ENCODE measurements around the gene PYCARD. TPM values are rescaled to one million over a fixed set of nuclear protein-coding genes. Genes with fewer than 3 reads are reported as not detected.
"Not testable (repeated sequence)": the region's sequence is repeated elsewhere in the genome, so short reads cannot be mapped to it uniquely, and the experiment has no call there.

PYCARD gene
- total RNA-seq, 1 experiment from 2014 or later, result 198 TPM

DNA sequence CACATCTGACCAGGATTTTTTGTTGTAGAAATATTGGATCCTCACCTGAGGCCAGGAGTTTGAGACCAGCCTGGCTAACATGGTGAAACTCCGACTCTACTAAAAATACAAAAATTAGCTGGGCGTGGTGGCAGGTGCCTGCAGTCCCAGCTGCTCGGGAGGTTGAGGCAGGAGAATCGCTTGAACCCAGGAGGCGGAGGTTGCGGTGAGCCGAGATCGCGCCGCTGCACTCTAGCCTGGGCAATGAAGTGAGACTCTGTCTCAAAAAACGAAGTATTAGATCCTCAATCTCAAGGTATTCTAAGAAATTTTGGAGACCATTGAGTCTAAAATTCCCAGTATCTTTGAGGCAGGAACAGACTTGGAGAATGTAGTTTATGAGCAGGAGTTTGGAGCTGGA, 6.7 kb downstream of the PYCARD start:
- DNase-seq (ENCODE audit: low read depth); in situ Hi-C loops (cut with HindIII; ENCODE audit: low pct_unique_long_range_greater_than_20kb, low sequenced_read_pairs): not testable (repeated sequence)

DNA sequence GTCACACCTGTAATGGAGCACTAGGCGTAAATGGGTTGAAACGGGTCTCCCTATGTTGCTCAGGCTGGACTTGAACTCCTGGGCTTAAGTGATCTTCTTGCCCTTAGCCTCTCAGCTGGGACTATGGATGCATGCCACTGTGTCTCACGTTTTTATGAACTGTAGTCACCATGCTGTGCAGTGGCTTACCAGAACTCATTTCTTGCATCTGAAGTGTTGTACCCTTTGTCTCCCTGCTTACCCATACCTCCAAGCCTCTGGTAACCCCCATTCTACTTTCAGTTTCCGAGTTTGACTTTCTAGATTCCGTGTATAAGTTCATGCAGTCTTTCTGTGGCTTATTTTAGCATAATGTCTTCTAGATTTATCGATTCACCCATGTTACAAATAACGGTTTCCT, 7.7 kb downstream of the PYCARD start:
- DNase-seq (ENCODE audit: low read depth), result no peak
- in situ Hi-C loops (cut with HindIII; ENCODE audit: low pct_unique_long_range_greater_than_20kb, low sequenced_read_pairs), result no loop called here

DNA sequence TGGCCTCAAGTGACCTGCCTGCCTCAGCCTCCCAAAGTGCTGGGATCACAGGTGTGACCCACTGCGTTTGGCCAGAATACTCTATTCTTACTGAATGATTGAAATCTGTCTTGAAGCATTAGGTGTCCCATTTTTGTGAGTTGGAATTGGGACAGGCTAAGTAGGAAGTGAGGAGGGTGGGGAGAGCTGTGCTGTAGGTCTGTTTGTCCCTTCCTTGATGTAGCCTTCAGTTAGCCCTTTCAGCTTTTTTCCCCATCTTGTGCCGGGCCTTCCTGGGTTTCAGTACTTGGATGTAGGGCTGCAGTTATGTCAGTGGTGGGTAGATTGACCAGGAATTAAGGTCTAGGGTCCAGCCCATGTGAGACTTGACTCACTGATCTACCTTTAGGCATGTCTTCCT, 8.7 kb downstream of the PYCARD start:
- in situ Hi-C loops (cut with HindIII; ENCODE audit: low pct_unique_long_range_greater_than_20kb, low sequenced_read_pairs), result no loop called here
- DNase-seq (ENCODE audit: low read depth), result no peak

DNA sequence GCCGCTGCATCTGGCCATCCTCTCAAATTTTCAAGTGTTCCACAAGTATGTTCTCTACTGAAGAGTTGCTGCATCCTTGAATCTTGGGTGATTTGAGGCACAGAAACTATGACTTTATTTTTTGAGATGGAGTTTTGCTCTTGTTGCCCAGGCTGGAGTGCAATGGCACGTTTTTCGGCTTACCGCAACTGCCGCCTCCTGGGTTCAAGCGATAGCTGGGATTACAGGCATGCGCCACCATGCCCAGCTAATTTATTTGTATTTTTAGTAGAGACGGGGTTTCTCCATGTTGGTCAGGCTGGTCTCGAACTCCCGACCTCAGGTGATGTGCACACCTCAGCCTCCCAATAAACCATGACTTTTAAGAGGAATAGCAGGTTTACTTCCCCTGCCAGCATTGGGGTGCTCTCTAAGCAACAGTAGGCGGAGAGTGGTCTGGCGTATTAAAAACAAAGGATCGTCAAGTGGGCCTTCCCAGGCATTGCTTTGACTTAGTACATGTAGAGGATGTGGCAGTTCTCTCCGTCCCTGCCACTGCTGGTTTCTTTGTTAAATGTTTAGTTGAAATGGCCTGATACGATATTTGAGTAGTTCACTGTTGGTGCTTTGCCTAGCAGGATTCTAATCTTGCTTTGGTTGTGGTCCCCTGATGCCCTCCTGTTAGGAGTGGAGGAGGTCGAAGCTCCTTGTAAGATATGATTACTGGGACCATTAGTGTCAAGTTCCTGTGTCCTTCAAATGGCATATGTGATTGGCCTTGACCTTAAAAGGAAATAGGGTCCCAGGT, 9.5 kb downstream of the PYCARD start:
- DNase-seq (ENCODE audit: low read depth), result no peak
- in situ Hi-C loops (cut with HindIII; ENCODE audit: low pct_unique_long_range_greater_than_20kb, low sequenced_read_pairs), result no loop called here

DNA sequence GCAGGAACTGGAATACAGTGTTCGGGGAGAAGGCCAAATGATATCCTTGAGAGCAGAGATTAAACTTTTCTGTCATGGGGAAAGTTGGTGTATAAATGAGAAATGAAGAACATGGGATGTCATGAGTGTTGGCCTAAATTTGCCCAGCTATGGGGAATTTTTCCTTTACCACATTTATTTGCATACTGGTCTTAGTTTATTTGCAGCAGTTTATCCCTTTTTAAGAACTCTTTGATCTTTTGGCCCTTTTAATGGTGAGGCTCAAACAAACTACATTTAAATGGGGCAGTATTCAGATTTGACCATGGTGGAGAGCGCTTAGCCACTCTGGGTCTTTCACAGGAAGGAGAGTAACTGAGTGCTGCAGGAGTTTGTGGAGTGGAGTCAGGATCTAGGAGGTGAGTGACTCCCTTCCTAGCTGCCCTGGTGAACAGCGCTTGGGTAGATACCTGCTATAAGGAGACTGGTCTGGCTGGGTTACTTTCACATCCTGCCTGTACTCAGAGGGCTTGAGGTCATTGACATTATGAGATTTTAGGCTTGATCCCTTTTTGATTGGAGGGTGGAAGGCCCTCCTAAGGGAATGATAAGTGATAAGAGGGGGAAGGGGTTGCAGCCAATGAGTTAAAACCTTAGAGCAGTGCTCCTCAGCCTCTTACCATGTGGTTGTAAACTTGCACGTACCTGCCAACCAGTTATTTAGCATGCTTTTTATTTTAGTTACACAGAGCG, 10.7 kb downstream of the PYCARD start:
- no peak for DNase-seq (ENCODE audit: low read depth)
- in situ Hi-C loops (cut with HindIII; ENCODE audit: low pct_unique_long_range_greater_than_20kb, low sequenced_read_pairs), result no loop called here

DNA sequence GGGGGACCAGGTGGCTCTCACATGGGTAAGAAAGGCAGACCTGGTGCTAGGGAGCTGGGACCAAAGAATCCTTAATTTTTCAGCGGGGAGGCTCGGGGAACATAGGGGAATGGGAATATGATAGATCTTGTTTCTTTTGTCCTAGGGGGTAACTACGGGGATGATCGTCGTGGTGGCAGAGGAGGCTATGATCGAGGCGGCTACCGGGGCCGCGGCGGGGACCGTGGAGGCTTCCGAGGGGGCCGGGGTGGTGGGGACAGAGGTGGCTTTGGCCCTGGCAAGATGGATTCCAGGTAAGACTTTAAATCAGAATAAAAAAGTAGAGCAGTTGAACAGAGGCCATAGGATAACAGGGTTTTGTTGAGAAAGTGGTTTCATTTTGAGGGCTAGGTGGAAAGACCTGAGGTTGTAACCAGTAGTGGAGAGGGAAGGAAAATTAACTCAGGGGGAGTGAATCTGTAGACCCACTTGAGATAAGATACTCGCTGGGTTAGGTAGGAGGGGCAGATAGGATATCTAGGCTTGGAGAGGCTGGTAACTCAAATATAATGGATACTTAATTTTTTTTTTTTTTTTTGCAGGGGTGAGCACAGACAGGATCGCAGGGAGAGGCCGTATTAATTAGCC, 11.6 kb downstream of the PYCARD start:
- DNase-seq (ENCODE audit: low read depth), result no peak
- in situ Hi-C loops (cut with HindIII; ENCODE audit: low pct_unique_long_range_greater_than_20kb, low sequenced_read_pairs), result no loop called here

DNA sequence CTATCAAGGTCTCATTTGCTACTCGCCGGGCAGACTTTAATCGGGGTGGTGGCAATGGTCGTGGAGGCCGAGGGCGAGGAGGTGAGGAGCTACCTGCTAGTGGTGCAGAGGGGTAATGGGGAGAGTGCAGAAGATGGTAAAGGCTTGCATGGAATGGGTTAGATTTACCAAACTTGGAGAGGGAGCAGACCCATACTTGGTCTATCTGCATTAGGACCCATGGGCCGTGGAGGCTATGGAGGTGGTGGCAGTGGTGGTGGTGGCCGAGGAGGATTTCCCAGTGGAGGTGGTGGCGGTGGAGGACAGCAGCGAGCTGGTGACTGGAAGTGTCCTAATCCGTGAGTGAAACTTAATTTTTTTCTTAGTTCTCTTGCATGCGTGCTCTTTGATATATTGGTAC, 12.5 kb downstream of the PYCARD start:
- in situ Hi-C loops (cut with HindIII; ENCODE audit: low pct_unique_long_range_greater_than_20kb, low sequenced_read_pairs), result no loop called here
- DNase-seq (ENCODE audit: low read depth), result no peak

DNA sequence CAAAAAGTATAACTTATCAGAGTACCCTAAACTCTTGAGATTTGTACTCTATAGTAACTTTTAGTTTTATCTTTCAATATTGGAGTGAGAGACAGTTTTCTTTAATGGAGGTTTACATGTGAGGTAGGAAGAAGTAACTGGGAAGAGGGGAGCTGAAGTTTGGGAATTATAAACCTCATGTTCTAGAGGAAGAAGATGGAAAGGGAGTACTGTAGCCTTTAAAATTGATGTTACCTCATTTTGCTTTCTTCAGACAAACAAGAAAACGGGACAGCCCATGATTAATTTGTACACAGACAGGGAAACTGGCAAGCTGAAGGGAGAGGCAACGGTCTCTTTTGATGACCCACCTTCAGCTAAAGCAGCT, 13.2 kb downstream of the PYCARD start:
- DNase-seq (ENCODE audit: low read depth), result no peak
- in situ Hi-C loops (cut with HindIII; ENCODE audit: low pct_unique_long_range_greater_than_20kb, low sequenced_read_pairs), result no loop called here

DNA sequence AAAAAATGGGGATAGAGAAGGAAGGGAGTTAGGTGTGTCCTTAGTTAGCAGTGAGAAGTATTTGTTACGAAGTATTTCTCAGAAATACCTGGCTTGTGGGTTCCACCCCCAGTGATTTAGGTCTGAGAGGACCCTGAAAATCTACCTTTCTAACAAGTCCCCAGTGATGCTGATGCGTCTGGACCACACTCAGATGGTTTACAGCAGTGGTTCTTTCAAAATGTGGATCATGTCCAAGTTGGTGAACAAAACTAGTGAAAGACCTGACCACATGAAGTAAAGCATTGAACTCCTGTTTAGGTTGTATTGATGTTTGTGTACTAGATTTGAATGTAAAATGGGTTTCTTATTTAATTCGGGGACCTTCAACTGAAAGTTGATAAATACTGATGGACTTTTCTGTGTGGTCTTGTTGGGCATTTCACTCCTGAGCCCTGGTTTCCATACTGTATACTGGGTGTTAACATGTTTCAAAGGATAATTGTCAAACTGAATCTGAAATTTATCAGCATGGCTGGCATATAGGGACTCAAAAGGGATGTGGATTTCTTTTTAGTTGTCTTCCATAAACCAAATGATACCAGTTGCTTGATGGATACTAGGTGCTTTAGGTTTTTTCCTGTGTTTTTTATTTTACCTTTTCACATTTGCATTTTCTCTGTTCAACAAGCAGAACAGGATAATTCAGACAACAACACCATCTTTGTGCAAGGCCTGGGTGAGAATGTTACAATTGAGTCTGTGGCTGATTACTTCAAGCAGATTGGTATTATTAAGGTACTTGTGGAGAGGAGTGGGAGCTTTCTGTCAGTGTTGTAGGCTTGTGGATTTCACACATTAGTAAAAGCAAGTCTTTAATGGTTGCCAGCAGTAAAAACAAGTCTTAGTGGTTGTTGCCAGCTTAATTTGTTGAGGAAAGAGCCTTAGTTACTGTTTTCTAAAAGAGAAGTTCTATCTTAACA, 13.8 kb downstream of the PYCARD start:
- no peak for DNase-seq (ENCODE audit: low read depth)
- in situ Hi-C loops (cut with HindIII; ENCODE audit: low pct_unique_long_range_greater_than_20kb, low sequenced_read_pairs), result no loop called here

DNA sequence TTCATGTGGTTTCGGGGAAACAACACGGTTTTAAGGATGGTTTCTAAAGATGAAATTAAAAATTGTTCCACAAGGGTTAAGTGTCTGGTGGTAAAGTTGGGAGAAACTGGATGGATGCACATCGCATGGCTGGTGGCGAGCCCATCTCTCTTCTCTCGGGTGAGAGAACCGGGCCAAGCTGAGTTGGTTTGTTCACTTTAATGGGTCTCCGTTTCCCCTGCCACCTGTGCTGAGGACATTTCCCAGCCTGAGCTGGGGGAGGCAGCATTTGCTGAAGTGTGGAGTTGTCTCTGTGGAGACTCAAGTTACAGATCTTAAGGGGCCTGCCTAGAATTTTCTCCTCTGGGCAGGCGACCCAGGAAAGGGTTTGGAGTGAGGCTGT, 14.8 kb downstream of the PYCARD start:
- DNase-seq (ENCODE audit: low read depth), result no peak
- in situ Hi-C loops (cut with HindIII; ENCODE audit: low pct_unique_long_range_greater_than_20kb, low sequenced_read_pairs), result no loop called here

DNA sequence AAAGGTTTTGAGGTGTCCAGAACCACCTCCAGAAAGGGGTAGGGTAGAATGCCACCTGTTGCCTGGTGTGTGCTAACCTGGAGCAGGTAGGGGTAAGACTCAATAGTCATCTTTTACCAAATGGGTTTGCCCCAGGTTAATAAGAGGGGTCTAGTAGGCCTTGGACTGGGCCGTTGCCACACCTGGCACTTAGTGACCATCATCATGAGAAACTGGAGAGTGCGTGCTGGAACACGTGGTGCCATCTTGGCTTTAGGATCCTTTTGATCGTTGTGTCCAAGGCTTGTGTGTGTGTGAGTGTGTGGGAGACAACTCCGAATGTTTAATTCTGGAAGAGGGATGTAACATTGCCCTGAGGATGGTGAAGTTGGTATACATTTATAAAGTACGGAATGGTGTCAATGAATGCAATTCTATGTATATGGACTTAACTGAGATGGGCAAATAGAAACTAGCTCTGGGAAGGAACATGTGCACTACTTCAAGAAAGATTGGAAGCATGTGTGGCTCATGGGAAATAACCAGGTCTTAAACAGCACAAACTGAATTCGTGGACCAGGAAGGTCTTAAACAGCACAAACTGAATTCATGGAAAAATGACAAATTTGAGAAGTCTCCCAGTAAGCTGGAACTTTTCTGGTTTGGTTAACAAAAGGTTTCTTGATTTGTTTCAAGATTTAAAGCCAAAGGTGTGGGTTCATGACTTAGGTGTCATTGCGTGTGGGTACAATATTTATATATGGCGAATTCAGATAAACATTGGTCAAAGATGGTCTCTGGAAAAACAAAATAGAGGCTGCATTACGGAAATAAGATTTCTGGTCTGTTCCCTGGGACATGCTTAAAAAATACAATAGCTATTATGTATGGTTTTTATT, 15.4 kb downstream of the PYCARD start:
- no peak for DNase-seq (ENCODE audit: low read depth)
- in situ Hi-C loops (cut with HindIII; ENCODE audit: low pct_unique_long_range_greater_than_20kb, low sequenced_read_pairs), result no loop called here

DNA sequence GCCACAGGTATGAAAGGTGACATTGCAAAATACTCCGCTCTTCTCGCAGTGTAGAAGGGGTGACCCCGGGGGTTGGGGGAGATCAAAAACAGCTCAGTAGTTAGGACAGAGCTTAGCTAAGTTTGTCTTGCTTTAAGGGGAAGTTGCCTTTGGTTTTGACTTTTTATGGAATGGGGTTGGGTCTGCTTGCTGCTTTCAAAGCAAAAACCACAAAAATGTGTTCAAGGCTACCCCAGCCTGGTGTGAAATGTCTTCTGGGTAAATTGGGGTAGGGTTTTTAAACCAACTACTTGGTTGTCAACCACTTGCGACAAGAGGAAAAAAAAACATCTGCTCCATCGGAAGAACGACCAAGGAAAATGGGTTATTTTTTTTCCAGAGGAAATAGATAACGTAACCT, 16.4 kb downstream of the PYCARD start:
- no peak for DNase-seq (ENCODE audit: low read depth)
- in situ Hi-C loops (cut with HindIII; ENCODE audit: low pct_unique_long_range_greater_than_20kb, low sequenced_read_pairs), result no loop called here

DNA sequence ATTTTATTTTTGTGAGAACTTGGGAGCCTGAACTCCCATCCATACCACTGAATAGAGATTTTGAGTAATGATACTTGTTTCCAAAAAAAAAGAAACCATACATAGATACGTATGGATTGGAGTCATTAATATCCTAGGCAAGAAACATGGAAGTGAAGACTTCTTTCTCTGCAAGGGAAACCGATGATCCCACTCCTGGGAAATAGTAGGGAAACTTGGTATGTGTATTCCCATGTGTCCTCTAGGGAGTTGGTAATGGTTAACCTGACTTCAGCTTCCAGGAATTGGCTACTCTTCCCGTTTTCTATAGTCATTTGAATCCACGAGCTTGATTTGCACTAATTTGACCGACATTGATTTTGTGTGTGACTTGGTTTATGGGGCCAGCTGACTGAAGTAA, 17.2 kb downstream of the PYCARD start:
- in situ Hi-C loops (cut with HindIII; ENCODE audit: low pct_unique_long_range_greater_than_20kb, low sequenced_read_pairs), result no loop called here
- no peak for DNase-seq (ENCODE audit: low read depth)

DNA sequence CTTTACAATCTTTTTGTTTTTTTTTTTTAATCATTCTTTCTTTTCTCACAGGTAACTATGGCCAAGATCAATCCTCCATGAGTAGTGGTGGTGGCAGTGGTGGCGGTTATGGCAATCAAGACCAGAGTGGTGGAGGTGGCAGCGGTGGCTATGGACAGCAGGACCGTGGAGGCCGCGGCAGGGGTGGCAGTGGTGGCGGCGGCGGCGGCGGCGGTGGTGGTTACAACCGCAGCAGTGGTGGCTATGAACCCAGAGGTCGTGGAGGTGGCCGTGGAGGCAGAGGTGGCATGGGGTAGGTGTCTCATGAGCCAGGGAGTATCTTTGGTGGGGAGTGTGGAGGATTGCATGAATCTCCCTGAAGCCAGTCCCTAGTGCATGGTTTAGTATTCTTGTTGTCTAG, 17.7 kb downstream of the PYCARD start:
- in situ Hi-C loops (cut with HindIII; ENCODE audit: low pct_unique_long_range_greater_than_20kb, low sequenced_read_pairs), result no loop called here
- no peak for DNase-seq (ENCODE audit: low read depth)

DNA sequence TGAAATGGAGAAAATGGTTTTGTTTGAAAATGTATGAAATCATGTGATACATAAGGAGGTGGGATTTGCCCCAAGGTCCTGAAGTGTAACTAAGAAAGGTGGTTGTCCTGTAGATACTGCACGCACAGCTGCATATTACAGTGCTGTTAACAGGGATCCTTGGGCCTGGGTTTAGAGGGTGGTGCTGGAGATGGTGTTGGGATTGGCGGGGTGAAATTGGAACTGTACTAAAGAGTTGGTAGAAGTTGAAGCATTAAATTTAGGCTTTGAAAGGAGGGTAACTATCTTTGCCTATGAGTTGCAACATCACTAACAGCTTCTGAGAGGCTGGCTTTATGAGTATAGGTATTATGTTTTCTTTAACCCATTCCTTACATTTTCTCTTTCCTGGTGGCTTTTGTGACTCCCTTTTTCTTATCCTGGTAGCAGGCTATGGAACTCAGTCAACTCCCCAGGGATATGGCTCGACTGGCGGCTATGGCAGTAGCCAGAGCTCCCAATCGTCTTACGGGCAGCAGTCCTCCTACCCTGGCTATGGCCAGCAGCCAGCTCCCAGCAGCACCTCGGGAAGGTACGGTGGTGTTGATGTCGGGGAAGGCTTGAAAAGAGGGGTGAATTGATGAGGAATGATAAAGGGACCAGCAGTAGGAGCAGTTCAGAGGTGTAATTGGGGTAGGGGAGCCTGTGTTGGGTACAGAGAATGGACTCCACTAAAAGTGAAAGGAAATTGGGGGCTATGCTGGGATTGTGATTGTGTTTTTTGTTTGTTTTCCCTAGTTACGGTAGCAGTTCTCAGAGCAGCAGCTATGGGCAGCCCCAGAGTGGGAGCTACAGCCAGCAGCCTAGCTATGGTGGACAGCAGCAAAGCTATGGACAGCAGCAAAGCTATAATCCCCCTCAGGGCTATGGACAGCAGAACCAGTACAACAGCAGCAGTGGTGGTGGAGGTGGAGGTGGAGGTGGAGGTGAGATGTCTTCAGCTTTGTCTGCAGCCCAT, 18.8 kb downstream of the PYCARD start:
- in situ Hi-C loops (cut with HindIII; ENCODE audit: low pct_unique_long_range_greater_than_20kb, low sequenced_read_pairs), result no loop called here
- DNase-seq (ENCODE audit: low read depth), result no peak

DNA sequence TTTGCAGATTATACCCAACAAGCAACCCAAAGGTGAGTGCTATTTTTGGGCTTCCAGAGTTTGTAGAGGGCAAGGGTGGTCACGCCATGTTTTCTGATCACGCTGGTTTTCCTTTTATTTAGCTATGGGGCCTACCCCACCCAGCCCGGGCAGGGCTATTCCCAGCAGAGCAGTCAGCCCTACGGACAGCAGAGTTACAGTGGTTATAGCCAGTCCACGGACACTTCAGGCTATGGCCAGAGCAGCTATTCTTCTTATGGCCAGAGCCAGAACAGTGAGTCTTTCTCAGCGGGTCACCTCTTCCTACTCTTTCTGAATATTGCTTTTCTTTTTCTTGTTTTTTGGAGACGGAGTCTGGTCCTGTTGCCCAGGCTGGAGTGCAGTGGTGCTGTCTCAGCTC, 20.2 kb downstream of the PYCARD start:
- DNase-seq (ENCODE audit: low read depth), result no peak
- in situ Hi-C loops (cut with HindIII; ENCODE audit: low pct_unique_long_range_greater_than_20kb, low sequenced_read_pairs), result no loop called here
